Measurements from ENCODE around the gene CPT1C.

The CPT1C gene

GRCh38 chr19:49758292-49758691, 67.4 kb downstream of the CPT1C start:
- DNase-seq (ENCODE audit: low spot score) = peak; percentile 75

GRCh38 chr19:49761249-49761624, 70.3 kb downstream of the CPT1C start:
- DNase-seq (ENCODE audit: low spot score) = no peak

DNA sequence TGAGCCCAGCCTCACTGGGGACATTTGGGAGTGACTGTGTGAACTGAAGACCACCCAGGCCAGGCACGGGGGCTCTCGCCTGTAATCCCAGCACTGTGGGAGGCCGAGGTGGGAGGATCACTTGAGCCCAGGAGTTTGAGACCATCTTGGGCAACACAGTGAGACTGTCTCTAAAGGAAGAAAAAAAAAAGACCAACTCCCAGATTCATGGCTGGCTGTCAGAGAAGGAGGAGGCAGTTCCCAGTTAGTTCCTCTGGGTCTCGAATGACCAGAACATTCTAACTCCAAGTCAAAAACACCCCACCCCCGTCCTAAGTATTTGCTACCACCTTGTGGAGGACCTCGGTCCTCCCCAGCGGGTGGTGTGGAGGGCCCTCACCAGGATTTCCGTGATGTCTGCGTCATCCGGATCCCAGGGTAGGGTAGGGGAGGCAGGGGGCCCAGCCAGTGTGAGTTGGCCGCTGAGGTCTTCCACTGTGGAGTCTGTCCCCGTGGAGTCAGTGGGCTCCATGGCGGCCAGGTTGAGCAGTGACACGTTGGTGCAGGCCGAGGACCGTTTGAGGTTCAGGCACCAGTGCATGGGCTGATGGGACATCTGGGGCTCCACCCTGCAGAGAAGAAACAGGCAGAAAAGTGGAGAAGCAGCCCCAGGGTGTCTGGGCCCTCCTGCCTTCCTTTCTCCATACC, 70.9 kb downstream of the CPT1C start:
- DNase-seq (ENCODE audit: low spot score) = peak; percentile 38

DNA sequence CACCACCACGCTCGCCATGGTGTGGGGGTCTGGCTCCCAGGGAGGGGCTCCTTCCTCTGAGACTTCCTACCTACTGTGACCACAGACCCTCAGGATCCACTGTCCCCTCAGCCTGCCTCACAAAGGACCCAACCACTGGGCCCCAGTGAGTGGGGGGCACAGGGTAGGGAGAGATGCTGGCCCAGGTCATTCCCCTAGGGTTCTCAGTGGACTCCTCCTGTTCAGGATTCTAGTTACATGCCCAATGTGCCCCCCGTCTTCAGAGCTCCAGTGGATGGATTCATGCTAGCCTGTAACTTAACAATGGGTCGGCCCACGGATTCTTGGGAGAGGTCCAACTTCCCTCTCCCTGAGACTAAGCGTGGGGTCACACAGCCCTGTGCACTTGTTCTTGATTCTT, 72.3 kb downstream of the CPT1C start, which contains the start of gene TSKS:
Gene TSKS (minus strand): TSS at position 77 of the 400 bp plus-strand sequence. CDS start 59 bp downstream, at position 18.
- no peak for DNase-seq (ENCODE audit: low spot score)

Data from GM03348 (cell line).